Measurements from ENCODE around the gene SNRPA1. TPM values are rescaled to one million over a fixed set of nuclear protein-coding genes. Genes with fewer than 3 reads are reported as not detected.

SNRPA1 gene
- total RNA-seq, 4 donors from 2014 or later: 31.5 to 41.1 (median 37.8) TPM

GRCh38 chr15:101283931-101284330 lies 11.1 kb downstream of the SNRPA1 start:
- TF ChIP-seq CTCF (IDR thresholded peaks at IDR 0.05; ENCODE audit: low read depth): no peak

- TF ChIP-seq CTCF (IDR thresholded peaks at IDR 0.05; ENCODE audit: low read depth): no peak
Observed at GRCh38 chr15:101280007-101280406, 15.0 kb downstream of the SNRPA1 start.

GRCh38 chr15:101277943-101278564 lies 17.0 kb downstream of the SNRPA1 start:
- no peak for TF ChIP-seq CTCF (IDR thresholded peaks at IDR 0.05; ENCODE audit: low read depth)

DNA sequence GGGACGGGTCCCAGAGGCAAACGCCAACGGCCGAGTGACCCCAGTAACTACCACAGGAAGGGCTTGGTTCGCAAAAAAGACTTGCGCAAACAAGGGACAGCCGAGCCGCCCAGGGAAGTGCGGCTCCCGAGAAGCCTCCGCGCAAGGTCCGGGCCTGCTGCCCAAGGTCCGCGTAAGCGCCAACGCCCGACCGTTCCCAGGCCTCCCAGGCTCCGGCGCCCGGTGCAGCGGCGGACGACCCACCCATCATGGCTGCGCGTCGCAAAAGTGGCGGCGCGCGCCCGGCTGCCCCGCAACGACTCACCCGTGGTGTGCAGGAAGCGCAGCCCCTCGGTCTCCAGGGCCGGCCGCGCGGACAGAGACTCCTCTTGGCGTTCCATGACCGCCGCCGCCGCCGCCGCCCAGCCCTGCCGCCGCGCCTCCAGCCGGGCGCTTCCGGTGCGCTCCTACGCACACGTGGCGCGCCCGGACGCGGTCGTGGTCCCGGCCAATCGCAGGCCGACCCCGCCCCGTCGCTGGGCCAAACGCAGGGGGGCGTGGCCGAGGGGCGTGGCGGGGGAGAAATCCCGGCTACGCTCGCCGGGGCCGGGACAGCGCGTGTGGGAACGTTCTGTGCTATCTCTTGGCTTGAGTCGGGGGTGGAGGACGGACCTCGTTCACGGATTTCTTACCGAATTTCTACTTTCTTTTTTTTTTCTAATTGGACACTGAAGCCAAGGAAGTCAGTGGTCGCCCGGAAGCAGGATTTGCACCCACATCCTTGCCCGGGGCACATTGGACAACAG lies 17.8 kb downstream of the SNRPA1 start, which contains the start of gene SELENOS:
TSS of gene SELENOS (minus strand) at position 448 of the 785 bp plus-strand sequence. CDS start at position 380, 68 bp downstream.
- TF ChIP-seq CTCF (IDR thresholded peaks at IDR 0.05; ENCODE audit: low read depth): no peak

DNA sequence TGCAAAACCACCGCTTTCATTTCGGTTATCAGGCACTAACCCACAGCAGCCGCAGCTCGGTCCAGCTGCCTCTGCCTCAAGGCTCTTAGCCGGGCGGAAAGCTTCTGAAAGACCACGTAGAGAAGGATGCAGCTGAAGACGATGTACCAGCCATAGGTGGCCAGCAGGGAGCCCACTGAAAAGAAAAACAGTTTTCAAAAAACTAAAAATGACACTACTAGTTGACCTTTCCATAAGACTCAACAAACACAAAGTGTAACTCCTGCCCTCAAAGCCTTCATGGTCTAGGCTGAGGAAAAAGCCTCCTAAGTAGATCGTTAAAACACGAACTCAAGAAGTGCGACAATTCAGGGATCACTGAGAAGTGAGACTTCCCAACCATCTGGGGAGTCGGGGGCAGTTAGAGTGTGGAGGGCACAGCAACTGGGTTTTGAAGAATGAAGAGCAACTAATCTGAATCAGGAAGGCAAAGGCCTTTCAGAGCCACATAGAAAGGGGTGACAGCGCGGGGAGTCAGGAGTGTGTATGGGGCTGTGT lies 18.5 kb downstream of the SNRPA1 start:
- TF ChIP-seq CTCF (IDR thresholded peaks at IDR 0.05; ENCODE audit: low read depth): no peak

GRCh38 chr15:101275018-101275417 lies 20.0 kb downstream of the SNRPA1 start:
- no peak for TF ChIP-seq CTCF (IDR thresholded peaks at IDR 0.05; ENCODE audit: low read depth)

GRCh38 chr15:101273534-101273933 lies 21.5 kb downstream of the SNRPA1 start:
- TF ChIP-seq CTCF (IDR thresholded peaks at IDR 0.05; ENCODE audit: low read depth): no peak
